Gastroesophageal sphincter (tissue), 4 donors: ENCODE results near the gene FAM3B. TPM values are rescaled to one million over a fixed set of nuclear protein-coding genes. Genes with fewer than 3 reads are reported as not detected.

Experiments
- ATAC-seq: fragments of 150-250 bp; one replicate; pipeline ENCODE4 v1.9.1; 2016; ENCODE audit warnings: mild to moderate bottlenecking, moderate library complexity
- H3K27ac ChIP-seq, 4 donors: fragments of 200-600 bp; sonication (generic) in 3 of 4; 1 replicate in 3 of 4; 2 replicates in 1 of 4; pipeline ENCODE4 v1.5.1; 2016 to 2019
- H3K27me3 ChIP-seq: fragments of 200-600 bp; sonication (generic); one replicate; pipeline ENCODE4 v1.5.1; 2019
- H3K36me3 ChIP-seq, 2 donors: fragments of 200-600 bp; sonication (generic); one replicate each; pipeline ENCODE4 v1.5.1; 2019; ENCODE audit warnings: control low read depth in 1 of 2
- H3K4me1 ChIP-seq, 3 donors: fragments of 200-600 bp; sonication (generic); 1 replicate in 2 of 3; 2 replicates in 1 of 3; pipeline ENCODE4 v1.5.1; 2016 to 2019; ENCODE audit warnings: control low read depth in 2 of 3
- H3K4me3 ChIP-seq, 2 donors: fragments of 200-600 bp; sonication (generic); one replicate each; pipeline ENCODE4 v1.5.1; 2019; ENCODE audit warnings: mild to moderate bottlenecking in 1 of 2, moderate library complexity in 1 of 2
- H3K9me3 ChIP-seq, 3 donors: fragments of 200-600 bp; sonication (generic); one replicate each; pipeline ENCODE4 v1.5.1; 2017 to 2019; ENCODE audit warnings: control low read depth in 2 of 3
- CTCF ChIP-seq, 4 experiments: fragments of 200-600 bp in 2 of 4; fragments of 450-650 bp in 2 of 4; sonication (generic) in 1 of 4; IDR thresholded peaks; one replicate each; pipeline ENCODE4 v1.5.1; 2017 to 2019; ENCODE audit warnings: antibody characterized with exemption in 4 of 4, mild to moderate bottlenecking in 2 of 4, moderate library complexity in 2 of 4
- EP300 ChIP-seq: sonication (generic); formaldehyde crosslinking; IDR thresholded peaks from one replicate; pipeline ENCODE4 v1.6.1; 2017; ENCODE audit warnings: antibody characterized with exemption, mild to moderate bottlenecking
- POLR2A ChIP-seq, 2 donors: fragments of 450-650 bp; IDR thresholded peaks; one replicate each; pipeline ENCODE4 v1.6.1; 2017; ENCODE audit warnings: antibody characterized with exemption in 2 of 2, mild to moderate bottlenecking in 2 of 2, moderate library complexity in 1 of 2
- POLR2AphosphoS5 ChIP-seq: sonication (generic); formaldehyde crosslinking; IDR thresholded peaks from one replicate; pipeline ENCODE4 v1.6.1; 2017; ENCODE audit warnings: antibody characterized with exemption
- WGBS, 2 donors: methylation state at CpG; one replicate each; pipeline ENCODE4 v1.1.5; 2018; ENCODE audit warnings: low coverage in 1 of 2; 5-methylcytosine and 5-hydroxymethylcytosine counted together
- total RNA-seq, 4 donors: library from RNA; depleted of rRNA; stranded (reverse); fragments of >200 nt; gene quantifications; one replicate each; pipeline ENCODE4 v1.1.0, GENCODE V29; 2016

The FAM3B gene
- total RNA-seq, 4 donors from 2014 or later: 0.31 to 7.1 TPM; not detected in 2

GRCh38 chr21:41318218-41318617 is 1.6 kb downstream of the FAM3B start:
- Histone ChIP-seq H3K27me3 (peaks cover 66% of the 10 kb centered on the region), H3K4me1 (peaks cover 0 to 13% (median 7%) of the 10 kb centered on the region in 3 donors), H3K4me3 (no peak overlapping the region), H3K9me3 (no peaks in the 10 kb centered on the region), H3K36me3 (no peaks in the 10 kb centered on the region), H3K27ac (no peak overlapping the region)
- TF ChIP-seq EP300 (no peak), POLR2AphosphoS5 (no peak), POLR2A (IDR thresholded peaks at IDR 0.05) (no peak), CTCF (IDR thresholded peaks at IDR 0.05) (no peak)
- no peak for ATAC-seq
- 100% methylated on average over 1 of the region's 9 CpGs; no CpG with 5 or more reads in 1 of the 2 donors for WGBS, 2 donors

DNA sequence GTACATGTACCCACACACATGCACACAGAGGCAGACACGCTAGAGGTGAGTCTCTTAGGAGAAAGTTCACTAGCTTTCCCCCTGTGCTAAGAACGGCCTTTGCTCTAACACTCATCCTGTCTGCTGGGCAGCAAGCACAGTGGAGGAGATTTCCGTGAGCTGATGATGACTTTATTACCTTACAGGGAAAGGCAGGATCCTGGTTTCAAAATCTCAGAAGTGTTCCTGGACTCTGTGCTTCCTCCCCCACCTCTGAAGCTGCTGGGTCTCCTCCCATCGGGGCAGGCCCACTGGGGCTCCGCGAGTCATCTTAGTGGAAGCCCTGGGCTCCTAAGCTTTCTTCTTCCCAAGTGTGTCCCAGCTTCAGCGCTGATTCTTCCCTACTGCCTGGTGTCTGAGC is 2.7 kb downstream of the FAM3B start:
- Histone ChIP-seq H3K9me3 (no peaks in the 10 kb centered on the region), H3K36me3 (no peaks in the 10 kb centered on the region), H3K27me3 (peaks cover 59% of the 10 kb centered on the region), H3K4me1 (peaks cover 0 to 13% (median 7%) of the 10 kb centered on the region in 3 donors), H3K4me3 (no peak overlapping the region), H3K27ac (no peak overlapping the region)
- no peak for ATAC-seq
- TF ChIP-seq POLR2AphosphoS5: no peak
- TF ChIP-seq EP300: no peak
- TF ChIP-seq POLR2A (IDR thresholded peaks at IDR 0.05): no peak
- TF ChIP-seq CTCF (IDR thresholded peaks at IDR 0.05): no peak
- WGBS, 2 donors: 80% methylated on average over 4 of the region's 7 CpGs; no CpG with 5 or more reads in 1 of the 2 donors

DNA sequence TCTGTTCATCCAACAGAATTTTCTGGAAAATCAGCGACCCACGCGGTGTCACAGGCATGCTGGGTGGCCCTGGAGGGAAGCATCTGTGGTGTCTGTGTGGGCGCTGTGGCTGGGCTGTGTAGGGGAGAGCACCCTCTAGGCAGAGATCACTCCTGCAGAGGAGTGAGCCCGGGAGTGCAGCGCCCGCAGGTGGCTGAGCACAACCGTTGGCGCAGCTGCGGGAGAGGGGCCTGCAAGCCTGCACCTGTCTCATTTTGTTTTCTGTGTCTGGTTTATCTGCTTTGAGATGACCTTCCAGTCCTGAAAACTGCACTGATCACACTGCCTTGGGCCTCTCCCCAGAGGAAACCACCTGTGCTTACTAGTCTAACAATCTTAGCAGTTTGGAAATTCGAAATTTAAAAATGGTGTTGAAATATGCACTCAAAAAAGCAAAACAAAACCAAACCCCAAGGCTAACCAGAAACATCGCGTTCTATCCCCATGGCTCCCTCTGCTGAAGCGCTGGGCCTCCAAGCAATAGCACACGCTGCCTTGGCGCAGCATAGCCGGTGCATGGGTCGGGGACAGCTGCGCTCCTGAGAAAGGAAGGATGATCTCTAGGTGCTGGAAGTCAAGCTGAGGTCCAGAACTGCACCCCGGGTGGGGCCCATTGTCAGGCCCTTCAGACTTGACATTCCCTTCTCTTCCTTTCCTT is 4.8 kb downstream of the FAM3B start:
- Histone ChIP-seq H3K9me3 (no peaks in the 10 kb centered on the region), H3K4me1 (peaks cover 0 to 9% (median 7%) of the 10 kb centered on the region in 3 donors), H3K36me3 (no peaks in the 10 kb centered on the region), H3K27me3 (peaks cover 41% of the 10 kb centered on the region), H3K4me3 (no peak overlapping the region), H3K27ac (no peak overlapping the region)
- no peak for ATAC-seq
- TF ChIP-seq EP300 (no peak), POLR2A (IDR thresholded peaks at IDR 0.05) (no peak), CTCF (IDR thresholded peaks at IDR 0.05) (no peak), POLR2AphosphoS5 (no peak)
- 81 to 88% methylated on average over 8 to 14 of the region's 20 CpGs for WGBS, 2 donors

DNA sequence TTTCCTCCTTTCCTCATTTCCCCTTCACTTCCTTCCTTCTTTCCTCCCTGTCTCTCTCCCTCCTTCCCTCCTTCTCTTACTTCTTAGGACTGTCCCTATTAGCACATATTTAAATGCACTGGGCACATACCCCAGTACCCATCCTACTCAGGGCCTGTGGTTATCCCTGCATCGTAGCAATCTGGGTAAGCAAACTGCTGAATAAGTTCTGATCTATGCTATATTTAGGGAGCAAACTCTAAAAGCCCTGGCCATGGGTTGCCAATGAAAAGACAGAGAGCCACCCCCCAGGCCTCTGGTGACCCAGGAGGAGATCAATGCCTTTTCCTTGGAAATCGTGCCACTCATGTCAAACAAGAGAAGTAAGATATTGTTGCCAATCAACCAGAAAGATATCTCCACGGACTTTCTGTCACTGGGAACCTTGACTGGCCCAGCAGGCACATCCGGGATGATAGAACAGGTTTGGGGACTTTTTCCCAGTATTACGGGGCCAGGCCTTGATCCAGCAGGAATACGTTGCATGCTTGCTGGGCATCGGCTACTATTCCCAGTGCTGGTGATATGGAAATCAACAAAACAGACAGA is 5.4 kb downstream of the FAM3B start:
- peaks cover 0 to 2% (median under 1%) of the 10 kb centered on the region in 3 donors for H3K4me1 ChIP-seq
- TF ChIP-seq POLR2AphosphoS5: no peak
- TF ChIP-seq CTCF (IDR thresholded peaks at IDR 0.05): no peak
- no peak for TF ChIP-seq EP300
- no peak for TF ChIP-seq POLR2A (IDR thresholded peaks at IDR 0.05)
- WGBS, 2 donors: 86% methylated on average over 7 of the region's 7 CpGs; no CpG with 5 or more reads in 1 of the 2 donors
- H3K27ac ChIP-seq: no peak overlapping the region
- peaks cover 35% of the 10 kb centered on the region for H3K27me3 ChIP-seq
- no peaks in the 10 kb centered on the region for H3K9me3 ChIP-seq
- H3K4me3 ChIP-seq: no peak overlapping the region
- ATAC-seq: no peak
- no peaks in the 10 kb centered on the region for H3K36me3 ChIP-seq
